ENCODE results near the gene TMPRSS3.

Gene TMPRSS3

DNA sequence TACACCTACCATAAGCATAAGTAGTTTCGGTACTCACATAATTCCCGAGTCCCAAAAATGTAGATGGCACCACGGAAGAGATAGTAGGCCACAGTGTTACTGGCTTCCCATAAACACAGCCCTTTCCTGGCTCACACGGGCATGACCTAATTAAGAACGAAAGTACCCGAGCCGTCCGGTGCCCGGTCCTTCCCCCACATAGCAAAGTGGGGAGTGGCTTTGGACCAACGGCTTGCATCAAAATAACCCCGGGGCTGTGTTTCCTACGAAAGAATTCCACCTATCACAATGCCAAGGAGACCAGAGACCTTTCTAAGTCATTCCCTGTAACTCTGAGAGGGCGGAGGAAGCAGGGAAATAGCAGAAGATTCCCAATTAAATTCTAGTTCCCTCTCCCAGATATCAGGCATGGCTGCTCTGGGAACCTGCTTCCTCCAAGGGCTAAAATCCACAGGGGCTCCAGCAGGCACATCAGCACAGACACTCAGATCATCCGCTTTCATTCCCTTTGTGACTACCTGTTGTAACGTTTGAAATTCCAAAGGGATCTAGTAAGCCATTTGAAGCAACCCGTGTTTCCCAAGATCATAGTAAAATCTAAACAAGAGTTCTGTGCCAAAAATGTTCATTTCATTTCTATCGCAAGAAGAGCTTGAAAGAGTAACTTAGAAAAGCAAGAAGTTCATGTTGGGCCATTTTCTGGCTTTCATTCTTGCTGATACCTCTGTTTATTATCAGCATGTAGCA lies at the start of gene TMPRSS3:
TMPRSS3 (minus strand) TSS at position 148 of the 747 bp plus-strand sequence. CDS start 635 bp downstream, outside the sequence.
- Histone ChIP-seq H3K79me2 (no peaks in the 10 kb centered on the region), H2AFZ (no peak within 1 kb of the TSS), H3K9me3 (ENCODE audit: control insufficient read depth, low read length) (no peaks in the 10 kb centered on the region), H3K27me3 (ENCODE audit: control insufficient read depth, insufficient read depth, low read length) (no peaks in the 10 kb centered on the region), H3K4me2 (ENCODE audit: low read length) (peak within 1 kb of the TSS; percentile 48), H3K36me3 (ENCODE audit: control insufficient read depth, insufficient read depth, low read length) (no peaks in the 10 kb centered on the region), H3K9ac (no peak within 1 kb of the TSS), H3K4me3 (ENCODE audit: low read depth, low read length) (no peak within 1 kb of the TSS), H3K27ac (no peak within 1 kb of the TSS), H3K4me1 (no peaks in the 10 kb centered on the region)
- TF ChIP-seq, protein P1, sequence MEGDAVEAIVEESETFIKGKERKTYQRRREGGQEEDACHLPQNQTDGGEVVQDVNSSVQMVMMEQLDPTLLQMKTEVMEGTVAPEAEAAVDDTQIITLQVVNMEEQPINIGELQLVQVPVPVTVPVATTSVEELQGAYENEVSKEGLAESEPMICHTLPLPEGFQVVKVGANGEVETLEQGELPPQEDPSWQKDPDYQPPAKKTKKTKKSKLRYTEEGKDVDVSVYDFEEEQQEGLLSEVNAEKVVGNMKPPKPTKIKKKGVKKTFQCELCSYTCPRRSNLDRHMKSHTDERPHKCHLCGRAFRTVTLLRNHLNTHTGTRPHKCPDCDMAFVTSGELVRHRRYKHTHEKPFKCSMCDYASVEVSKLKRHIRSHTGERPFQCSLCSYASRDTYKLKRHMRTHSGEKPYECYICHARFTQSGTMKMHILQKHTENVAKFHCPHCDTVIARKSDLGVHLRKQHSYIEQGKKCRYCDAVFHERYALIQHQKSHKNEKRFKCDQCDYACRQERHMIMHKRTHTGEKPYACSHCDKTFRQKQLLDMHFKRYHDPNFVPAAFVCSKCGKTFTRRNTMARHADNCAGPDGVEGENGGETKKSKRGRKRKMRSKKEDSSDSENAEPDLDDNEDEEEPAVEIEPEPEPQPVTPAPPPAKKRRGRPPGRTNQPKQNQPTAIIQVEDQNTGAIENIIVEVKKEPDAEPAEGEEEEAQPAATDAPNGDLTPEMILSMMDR (IDR thresholded peaks at IDR 0.05) = no peak

DNA sequence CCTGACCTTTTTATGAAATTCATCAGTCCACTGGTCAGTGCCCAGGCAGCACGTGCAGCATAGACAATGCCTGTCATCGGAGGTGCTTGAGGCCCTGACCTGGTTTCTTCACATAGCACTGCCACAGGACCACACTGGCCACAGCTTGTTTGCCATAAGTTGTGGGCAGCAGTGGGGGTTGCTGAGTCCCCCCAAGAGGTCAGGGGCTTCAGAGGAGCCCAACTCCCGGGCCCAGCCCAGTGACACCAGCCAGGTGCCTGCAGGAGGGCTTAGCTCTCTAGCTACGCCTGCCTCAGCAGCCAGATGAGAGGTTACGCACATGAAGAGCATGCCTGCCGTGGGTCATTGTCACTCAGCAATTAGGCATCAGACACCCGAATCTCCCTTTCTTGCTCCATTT lies 49.5 kb upstream of the TMPRSS3 start:
- Histone ChIP-seq H3K4me3 (ENCODE audit: low read depth, low read length) (no peak overlapping the region), H3K79me2 (no peaks in the 10 kb centered on the region), H3K9ac (no peak overlapping the region), H3K9me3 (ENCODE audit: control insufficient read depth, low read length) (no peaks in the 10 kb centered on the region), H3K36me3 (ENCODE audit: control insufficient read depth, insufficient read depth, low read length) (no peaks in the 10 kb centered on the region), H3K4me1 (no peaks in the 10 kb centered on the region), H3K4me2 (ENCODE audit: low read length) (no peak overlapping the region), H2AFZ (no peak overlapping the region), H3K27me3 (ENCODE audit: control insufficient read depth, insufficient read depth, low read length) (no peaks in the 10 kb centered on the region), H3K27ac (no peak overlapping the region)
- TF ChIP-seq, protein P1 (IDR thresholded peaks at IDR 0.05) = no peak

DNA sequence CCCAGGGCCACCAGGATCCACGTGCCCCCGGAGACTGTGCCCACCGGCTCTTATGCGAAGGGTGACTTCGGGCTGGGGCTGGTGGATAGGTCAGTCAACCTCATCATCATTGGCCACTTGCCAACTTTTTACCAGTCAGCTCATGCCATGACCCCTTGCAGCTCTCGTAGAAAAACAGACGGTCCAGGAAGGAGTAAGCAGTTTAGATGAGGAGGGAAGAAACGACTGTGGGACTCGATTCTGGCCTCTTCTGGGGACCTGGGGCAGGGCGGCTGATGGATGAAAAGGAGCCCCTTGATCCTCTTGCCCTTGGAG lies 48.9 kb upstream of the TMPRSS3 start:
- Histone ChIP-seq H3K27ac (no peak overlapping the region), H3K9ac (no peak overlapping the region), H3K4me3 (ENCODE audit: low read depth, low read length) (no peak overlapping the region), H3K36me3 (ENCODE audit: control insufficient read depth, insufficient read depth, low read length) (no peaks in the 10 kb centered on the region), H3K4me1 (no peaks in the 10 kb centered on the region), H2AFZ (no peak overlapping the region), H3K27me3 (ENCODE audit: control insufficient read depth, insufficient read depth, low read length) (no peaks in the 10 kb centered on the region), H3K4me2 (ENCODE audit: low read length) (no peak overlapping the region), H3K79me2 (no peaks in the 10 kb centered on the region), H3K9me3 (ENCODE audit: control insufficient read depth, low read length) (no peaks in the 10 kb centered on the region)
- TF ChIP-seq, protein P1 (IDR thresholded peaks at IDR 0.05) = no peak

- TF ChIP-seq, protein P1 (IDR thresholded peaks at IDR 0.05) = no peak
- Histone ChIP-seq H3K9me3 (ENCODE audit: control insufficient read depth, low read length) (no peaks in the 10 kb centered on the region), H3K27ac (no peak overlapping the region)
These were observed 48.3 kb upstream of the TMPRSS3 start for GRCh38 chr21:42443876-42444744.

More at GRCh38 chr21:42443876-42444744, 48.3 kb upstream of the TMPRSS3 start:
- H3K27me3 ChIP-seq (ENCODE audit: control insufficient read depth, insufficient read depth, low read length) = no peaks in the 10 kb centered on the region
- H3K9ac ChIP-seq = no peak overlapping the region
- no peaks in the 10 kb centered on the region for H3K79me2 ChIP-seq
- H2AFZ ChIP-seq = no peak overlapping the region
- H3K36me3 ChIP-seq (ENCODE audit: control insufficient read depth, insufficient read depth, low read length) = no peaks in the 10 kb centered on the region
- H3K4me1 ChIP-seq = no peaks in the 10 kb centered on the region
- no peak overlapping the region for H3K4me2 ChIP-seq (ENCODE audit: low read length)
- H3K4me3 ChIP-seq (ENCODE audit: low read depth, low read length) = no peak overlapping the region

Measured in parathyroid adenoma (tissue), 2 donors.